HG02623 (cell line): ENCODE measurements around the gene GRB10.

Experiments
- ATAC-seq: cut with Tn5 transposase; IDR thresholded peaks from one replicate; pipeline ENCODE4 v1.9.1; 2021; ENCODE audit warnings: moderate library complexity; ENCODE audit not compliant: unreplicated experiment

The GRB10 gene

GRCh38 chr7:50658696-50659095, 124.0 kb downstream of the GRB10 start:
- no peak for ATAC-seq

GRCh38 chr7:50657912-50658311, 124.8 kb downstream of the GRB10 start:
- ATAC-seq = no peak

- ATAC-seq = no peak
Observed at GRCh38 chr7:50657341-50657873, 125.3 kb downstream of the GRB10 start.

GRCh38 chr7:50656141-50656895, 126.4 kb downstream of the GRB10 start:
- no peak for ATAC-seq

- ATAC-seq = no peak
Observed at GRCh38 chr7:50655490-50655889, 127.2 kb downstream of the GRB10 start.

DNA sequence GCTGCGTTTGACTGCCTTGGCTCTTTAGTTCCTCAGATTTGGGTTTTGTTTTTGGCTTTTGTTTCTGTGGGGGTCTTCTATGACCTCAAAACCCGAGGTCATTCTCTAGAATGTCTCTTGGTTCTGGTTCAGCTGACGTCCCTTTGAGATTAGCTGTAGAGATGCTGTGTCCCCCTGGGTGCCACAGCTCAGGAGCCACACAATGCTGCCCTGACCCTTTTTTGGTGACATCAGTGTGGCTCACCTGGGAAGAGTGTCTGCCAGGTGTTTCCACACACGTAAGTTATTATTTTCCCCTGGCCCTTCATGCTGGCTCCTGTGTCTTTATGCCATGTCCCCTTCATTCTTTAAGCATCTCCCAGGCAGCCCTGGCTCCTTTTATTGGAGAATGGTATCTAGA, 127.7 kb downstream of the GRB10 start:
- no peak for ATAC-seq

GRCh38 chr7:50653981-50654425, 128.7 kb downstream of the GRB10 start:
- no peak for ATAC-seq

GRCh38 chr7:50653126-50653864, 129.4 kb downstream of the GRB10 start:
- no peak for ATAC-seq

DNA sequence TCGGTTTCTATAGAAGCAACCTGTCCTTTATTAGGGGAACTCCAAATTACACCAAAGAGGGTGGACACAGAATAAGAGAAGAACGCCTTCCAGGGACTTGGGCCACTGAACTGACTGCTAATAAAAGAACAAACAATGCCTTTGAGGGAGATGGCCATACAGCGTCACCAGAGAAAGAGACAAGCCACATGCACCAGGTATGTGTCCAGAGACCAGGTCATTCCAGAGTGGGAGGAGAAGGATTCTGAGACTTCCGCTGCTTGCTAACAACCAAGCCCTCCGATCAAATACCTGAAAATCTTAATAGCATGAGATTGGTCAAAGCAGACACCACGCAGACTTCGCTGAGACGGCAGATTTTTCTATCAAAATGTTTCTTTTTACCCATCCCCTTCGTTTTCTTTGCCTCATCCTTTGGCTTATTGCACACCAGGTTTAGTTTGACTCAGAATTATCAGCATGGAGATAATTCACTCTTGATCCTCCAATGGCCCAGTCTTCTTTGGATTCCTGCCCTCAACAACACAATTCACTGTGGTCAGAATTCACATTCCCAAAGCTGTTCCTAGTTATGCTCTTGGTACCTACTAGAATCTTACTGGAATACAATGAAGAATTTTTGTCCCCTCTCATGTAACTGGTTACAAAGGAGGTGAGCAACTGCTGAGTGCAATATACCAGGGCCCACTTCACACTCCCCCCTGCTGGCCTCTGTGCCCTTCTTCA, 130.1 kb downstream of the GRB10 start:
- ATAC-seq = no peak

DNA sequence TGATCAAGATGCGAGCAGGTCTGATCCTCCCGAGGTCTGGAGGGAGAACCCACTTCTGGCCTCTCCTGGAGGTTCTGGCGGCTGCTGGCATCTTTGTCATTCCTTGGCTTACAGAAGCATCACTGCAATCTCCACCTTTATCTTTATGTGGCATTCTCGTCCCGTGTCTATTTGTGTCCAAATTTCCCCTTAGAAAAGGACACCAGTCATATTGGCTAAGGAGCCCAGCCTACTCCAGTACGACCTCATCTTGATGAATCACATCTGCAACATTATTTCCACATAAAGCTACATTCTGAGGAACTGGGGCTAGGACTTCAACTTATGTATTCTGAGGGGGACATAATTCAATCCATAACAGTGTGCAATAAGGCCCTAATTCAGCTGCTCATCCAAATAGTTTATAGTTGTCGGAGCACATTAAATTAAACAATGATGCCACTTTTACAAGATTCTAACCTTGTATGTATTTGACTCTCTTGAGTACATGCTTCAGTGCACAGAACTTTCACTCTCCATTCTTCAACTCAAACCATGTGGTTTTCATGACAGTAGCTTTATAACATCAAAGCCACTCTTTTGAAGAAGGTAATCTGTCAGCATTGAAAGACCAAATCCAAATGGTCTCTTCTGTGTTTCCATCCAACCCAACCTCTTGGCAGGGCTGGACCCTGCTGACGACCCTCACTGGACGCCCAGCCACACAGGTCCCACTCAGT, 131.3 kb downstream of the GRB10 start:
- ATAC-seq = peak; percentile 68

- no peak for ATAC-seq
Observed at GRCh38 chr7:50650057-50650664, 132.5 kb downstream of the GRB10 start.

GRCh38 chr7:50649259-50649885, 133.3 kb downstream of the GRB10 start:
- ATAC-seq = no peak

DNA sequence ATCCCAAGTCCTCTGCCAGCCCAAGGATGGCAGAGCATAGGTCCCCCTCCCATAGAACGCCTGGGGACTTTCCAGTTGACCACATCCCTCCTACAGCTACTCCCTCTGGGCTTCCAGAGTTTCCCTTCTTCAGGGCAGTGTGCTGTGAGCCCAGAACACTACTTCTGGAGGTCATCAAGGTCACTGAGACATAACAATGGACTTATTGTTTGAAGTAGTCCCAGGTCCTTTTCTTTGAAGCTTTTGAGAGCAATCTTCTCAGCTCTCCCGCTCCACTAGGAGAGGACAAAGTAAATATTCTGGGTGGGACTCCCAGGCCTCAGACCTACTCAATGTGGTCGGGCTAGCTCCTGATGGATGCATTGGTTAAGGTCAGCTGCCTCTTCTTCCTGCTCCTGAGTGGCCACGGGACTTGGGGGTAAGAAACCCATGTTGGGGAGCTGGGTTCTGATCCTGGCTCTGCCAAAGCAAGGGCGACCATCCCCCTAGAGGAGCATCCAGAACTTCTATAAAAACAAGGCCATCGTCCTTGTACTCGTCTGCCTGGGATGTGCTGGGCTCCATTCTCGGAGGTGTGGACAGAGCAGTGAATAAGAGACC, 134.0 kb downstream of the GRB10 start:
- ATAC-seq = no peak

DNA sequence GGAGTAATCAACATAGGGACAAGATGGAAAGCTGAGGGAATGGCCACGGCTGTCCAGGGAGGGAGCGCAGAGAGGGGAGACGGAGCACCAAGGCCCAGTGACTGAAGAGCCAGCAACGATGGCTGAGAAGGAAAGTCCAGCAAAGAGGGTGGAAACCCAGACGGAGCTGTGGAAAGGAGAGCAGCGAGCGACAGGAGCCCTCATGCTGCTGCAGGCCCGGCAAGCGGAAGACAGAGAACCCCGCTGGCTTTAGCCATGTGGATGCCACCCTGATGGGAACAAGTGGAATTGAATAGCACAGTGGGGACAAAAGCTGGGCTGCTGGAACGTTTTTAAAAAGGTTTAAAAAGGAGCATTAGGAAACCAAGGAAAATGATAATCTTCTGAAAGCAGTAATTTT, 134.6 kb downstream of the GRB10 start:
- no peak for ATAC-seq

DNA sequence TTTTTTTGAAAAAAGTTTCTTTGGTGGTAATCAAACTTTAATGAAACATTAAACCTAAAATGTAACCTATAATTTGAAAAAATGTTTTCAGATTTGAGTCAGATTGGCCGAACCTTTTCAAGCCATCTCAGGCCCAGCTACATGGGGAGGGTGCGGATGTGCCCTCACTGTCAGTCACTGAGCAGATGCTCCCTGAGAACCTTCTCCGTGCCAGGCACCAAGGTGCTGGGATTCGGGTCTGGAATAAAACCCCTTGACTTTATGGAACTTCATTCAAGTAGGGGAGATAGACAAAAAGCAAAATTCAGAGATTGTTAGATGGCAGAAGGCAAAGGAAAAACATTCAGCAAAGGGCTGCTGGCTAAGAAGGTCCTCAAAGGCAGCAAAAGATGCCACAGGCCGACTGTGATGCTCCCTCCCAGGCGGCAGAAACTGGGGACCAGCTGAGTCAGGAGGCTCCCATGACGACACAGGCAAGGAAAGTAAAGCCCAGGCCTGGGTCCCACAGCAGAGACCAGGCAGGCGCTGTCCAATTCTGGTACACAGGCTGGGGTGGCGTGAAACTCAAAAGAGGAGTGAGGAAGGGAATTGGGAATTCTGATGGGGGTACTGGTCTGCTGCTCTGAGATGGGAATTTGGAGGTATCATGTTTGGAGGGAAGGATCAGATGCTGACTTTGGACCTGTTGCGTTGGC, 135.3 kb downstream of the GRB10 start:
- ATAC-seq = no peak

GRCh38 chr7:50646069-50646468, 136.6 kb downstream of the GRB10 start:
- no peak for ATAC-seq

DNA sequence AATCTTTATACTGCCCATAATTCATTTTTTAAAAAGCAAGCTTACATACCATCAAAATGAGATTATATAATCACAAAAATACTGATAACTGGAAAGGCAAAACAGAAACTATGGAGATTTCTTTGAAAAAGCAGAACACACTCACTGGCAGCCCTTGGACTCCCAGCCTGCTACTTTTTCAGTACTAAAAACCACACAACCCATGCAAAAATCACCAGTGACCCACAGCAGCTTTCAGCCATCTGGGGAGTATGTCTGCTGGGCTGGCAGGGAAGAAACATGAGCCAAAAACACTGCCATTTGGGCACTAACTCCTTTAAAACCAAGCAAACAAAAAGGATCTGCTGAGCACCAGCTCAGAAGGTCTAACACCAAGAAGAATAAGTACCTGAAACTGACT, 137.5 kb downstream of the GRB10 start:
- ATAC-seq = no peak

DNA sequence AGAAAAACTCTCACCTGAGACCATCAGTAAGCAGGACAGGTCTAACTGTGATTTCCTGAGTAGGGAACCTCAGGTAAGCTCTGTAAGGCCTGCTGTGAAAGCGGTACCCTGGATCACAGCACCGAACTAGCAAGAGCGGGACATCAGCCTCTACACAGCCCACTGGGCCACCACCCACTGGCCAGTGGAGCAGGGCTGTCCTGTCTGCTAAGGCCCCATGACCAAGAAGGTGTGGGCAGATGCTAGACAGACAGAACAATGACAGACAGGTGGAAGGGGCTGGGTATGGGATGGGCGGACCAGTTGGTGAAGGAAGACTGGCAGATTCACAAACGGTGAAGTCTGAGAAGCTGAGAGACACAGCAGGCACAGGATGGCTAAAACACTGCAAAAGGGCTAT, 138.1 kb downstream of the GRB10 start:
- no peak for ATAC-seq

DNA sequence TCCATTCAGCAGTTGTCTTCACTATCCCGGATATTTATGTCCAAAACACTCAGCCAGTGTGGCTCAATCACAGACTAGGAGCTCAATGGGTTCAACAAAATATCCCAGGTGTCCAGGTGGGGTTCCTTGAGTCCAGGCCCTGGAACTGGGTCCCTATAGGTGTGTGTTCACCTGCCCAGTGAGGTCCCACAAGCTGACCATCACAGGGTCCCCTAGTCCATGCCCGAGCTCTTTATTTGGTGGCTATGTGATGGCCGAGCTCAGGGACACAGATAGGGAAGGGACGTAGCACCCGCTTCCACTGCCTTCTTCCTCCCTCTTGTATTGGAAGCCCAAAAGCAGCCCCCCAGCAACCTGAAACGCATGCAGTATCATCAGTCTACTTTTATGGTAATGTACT, 138.6 kb downstream of the GRB10 start:
- no peak for ATAC-seq
